ENCODE measurements around the gene TRAF6. TPM values are rescaled to one million over a fixed set of nuclear protein-coding genes. Genes with fewer than 3 reads are reported as not detected.

TRAF6 gene
- total and polyA plus RNA-seq, 7 experiments from 2014 or later = 7.9 to 22.2 (median 18.2) TPM

DNA sequence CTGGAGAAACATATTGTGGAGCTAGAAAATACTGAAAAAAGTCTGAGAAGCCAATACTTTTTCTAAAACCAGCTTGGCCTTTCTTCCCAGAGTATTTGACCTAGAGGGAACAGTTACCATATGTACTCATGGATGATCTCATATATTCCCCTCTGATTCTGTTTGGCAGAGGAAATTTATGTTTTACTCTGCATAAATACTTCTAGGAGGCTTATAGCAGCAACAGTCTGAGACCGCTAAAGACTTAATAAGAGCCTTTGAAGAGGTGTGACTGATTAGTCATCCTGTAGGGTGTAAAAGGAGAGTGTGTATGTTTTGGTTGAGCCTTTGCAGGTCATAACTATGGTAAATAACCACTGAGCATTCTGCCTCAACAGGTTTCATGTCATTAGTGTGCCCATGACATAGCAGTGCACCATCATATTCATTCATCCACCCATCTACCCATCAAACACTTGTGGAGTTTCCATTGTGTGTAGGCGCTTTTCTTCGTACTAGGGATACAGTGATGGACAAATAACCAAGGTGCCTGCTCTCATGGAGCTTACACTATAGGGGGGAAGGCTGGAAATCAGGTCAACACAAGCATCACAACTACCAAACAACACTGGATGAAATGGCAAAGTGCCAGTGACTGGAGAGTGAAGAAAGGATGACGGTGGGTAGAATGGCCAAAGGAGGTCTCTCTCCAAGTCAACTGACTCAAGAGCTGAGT, 44.5 kb downstream of the TRAF6 start:
- ChIA-PET CTCF (no interaction called here), POLR2A (no interaction called here)
- DNase-seq (no peak), ATAC-seq (no peak)
- H3K9me3 ChIP-seq (ENCODE audit: control insufficient read depth in 2 of 3, low read length in 3 of 3) = no peaks in the 10 kb centered on the region
- no peak overlapping the region for H3K4me3 ChIP-seq (ENCODE audit: low read length)
- H3K27me3 Mint-ChIP-seq = peaks cover 0 to 12% (median 0%) of the 10 kb centered on the region in 5 donors
- no peaks in the 10 kb centered on the region for H3K36me3 ChIP-seq (ENCODE audit: control insufficient read depth in 2 of 3, insufficient read depth in 3 of 3, low read length in 3 of 3)
- no peaks in the 10 kb centered on the region for H3K27me3 ChIP-seq (ENCODE audit: control insufficient read depth in 2 of 2, insufficient read depth in 2 of 2, low read length in 2 of 2)
- H3K4me1 Mint-ChIP-seq = peaks cover 0 to 7% (median under 1%) of the 10 kb centered on the region in 7 donors
- H3K36me3 Mint-ChIP-seq = peaks cover 0 to 11% (median 0%) of the 10 kb centered on the region in 5 donors
- H3K4me1 ChIP-seq (ENCODE audit: control insufficient read depth in 2 of 2, insufficient read depth in 2 of 2, low read length in 2 of 2) = no peaks in the 10 kb centered on the region
- H3K4me3 Mint-ChIP-seq = no peak overlapping the region
- intact Hi-C loops (cut with micrococcal nuclease) = no loop called here
- no peak overlapping the region for H3K27ac Mint-ChIP-seq
- no peaks in the 10 kb centered on the region for H3K9me3 Mint-ChIP-seq
- no peak overlapping the region for H3K27ac ChIP-seq (ENCODE audit: low read depth, low read length)

- no peak overlapping the region for H3K4me3 ChIP-seq (ENCODE audit: low read length)
- H3K9me3 ChIP-seq (ENCODE audit: control insufficient read depth in 2 of 3, low read length in 3 of 3) = no peaks in the 10 kb centered on the region
- ChIA-PET POLR2A (no interaction called here), CTCF (no interaction called here)
- no peak overlapping the region for H3K27ac Mint-ChIP-seq
- H3K4me1 Mint-ChIP-seq = peaks cover 0 to 10% (median 0%) of the 10 kb centered on the region in 7 donors
- no peak for ATAC-seq
- DNase-seq = no peak
- no peaks in the 10 kb centered on the region for H3K9me3 Mint-ChIP-seq
- H3K4me1 ChIP-seq (ENCODE audit: control insufficient read depth in 2 of 2, insufficient read depth in 2 of 2, low read length in 2 of 2) = no peaks in the 10 kb centered on the region
- peaks cover 0 to 11% (median 0%) of the 10 kb centered on the region in 5 donors for H3K36me3 Mint-ChIP-seq
- H3K27me3 ChIP-seq (ENCODE audit: control insufficient read depth in 2 of 2, insufficient read depth in 2 of 2, low read length in 2 of 2) = no peaks in the 10 kb centered on the region
- no peaks in the 10 kb centered on the region for H3K36me3 ChIP-seq (ENCODE audit: control insufficient read depth in 2 of 3, insufficient read depth in 3 of 3, low read length in 3 of 3)
- H3K27me3 Mint-ChIP-seq = peaks cover 0 to 12% (median 0%) of the 10 kb centered on the region in 5 donors
- intact Hi-C loops (cut with micrococcal nuclease) = no loop called here
- no peak overlapping the region for H3K27ac ChIP-seq (ENCODE audit: low read depth, low read length)
- H3K4me3 Mint-ChIP-seq = no peak overlapping the region
Measured at GRCh38 chr11:36464720-36465119, 45.4 kb downstream of the TRAF6 start.

- no peaks in the 10 kb centered on the region for H3K9me3 ChIP-seq (ENCODE audit: control insufficient read depth in 2 of 3, low read length in 3 of 3)
- no peak for ATAC-seq
- peaks cover 0 to 9% (median 0%) of the 10 kb centered on the region in 7 donors for H3K4me1 Mint-ChIP-seq
- peaks cover 0 to 12% (median 0%) of the 10 kb centered on the region in 5 donors for H3K27me3 Mint-ChIP-seq
- H3K27ac Mint-ChIP-seq = no peak overlapping the region
- intact Hi-C loops (cut with micrococcal nuclease) = no loop called here
- peaks cover 0 to 11% (median 0%) of the 10 kb centered on the region in 5 donors for H3K36me3 Mint-ChIP-seq
- H3K27me3 ChIP-seq (ENCODE audit: control insufficient read depth in 2 of 2, insufficient read depth in 2 of 2, low read length in 2 of 2) = no peaks in the 10 kb centered on the region
- no peak for DNase-seq
- no peaks in the 10 kb centered on the region for H3K4me1 ChIP-seq (ENCODE audit: control insufficient read depth in 2 of 2, insufficient read depth in 2 of 2, low read length in 2 of 2)
- ChIA-PET CTCF (no interaction called here), POLR2A (no interaction called here)
- no peak overlapping the region for H3K4me3 Mint-ChIP-seq
- H3K27ac ChIP-seq (ENCODE audit: low read depth, low read length) = no peak overlapping the region
- no peaks in the 10 kb centered on the region for H3K9me3 Mint-ChIP-seq
- H3K4me3 ChIP-seq (ENCODE audit: low read length) = no peak overlapping the region
- no peaks in the 10 kb centered on the region for H3K36me3 ChIP-seq (ENCODE audit: control insufficient read depth in 2 of 3, insufficient read depth in 3 of 3, low read length in 3 of 3)
Measured at GRCh38 chr11:36463781-36464180, 46.3 kb downstream of the TRAF6 start.

DNA sequence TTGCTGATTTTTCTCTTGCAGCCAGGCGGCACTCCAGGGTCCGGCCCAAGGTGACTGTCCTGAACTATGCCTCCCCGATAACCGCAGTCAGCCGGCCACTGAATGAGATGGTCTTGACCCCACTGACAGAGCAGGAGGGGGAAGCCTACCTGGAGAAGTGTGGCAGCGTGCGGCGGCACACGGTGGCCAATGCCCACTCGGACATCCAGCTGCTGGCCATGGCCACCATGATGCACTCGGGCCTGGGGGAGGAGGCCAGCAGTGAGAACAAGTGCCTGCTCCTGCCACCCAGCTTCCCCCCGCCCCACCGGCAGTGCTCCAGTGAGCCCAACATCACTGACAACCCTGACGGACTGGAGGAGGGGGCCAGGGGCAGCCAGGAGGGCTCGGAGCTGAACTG, 47.8 kb downstream of the TRAF6 start:
- DNase-seq = no peak
- Histone ChIP-seq H3K4me3 (ENCODE audit: low read length) (no peak overlapping the region), H3K27ac (ENCODE audit: low read depth, low read length) (no peak overlapping the region), H3K36me3 (ENCODE audit: control insufficient read depth in 2 of 3, insufficient read depth in 3 of 3, low read length in 3 of 3) (no peaks in the 10 kb centered on the region), H3K4me1 (ENCODE audit: control insufficient read depth in 2 of 2, insufficient read depth in 2 of 2, low read length in 2 of 2) (no peaks in the 10 kb centered on the region), H3K9me3 (ENCODE audit: control insufficient read depth in 2 of 3, low read length in 3 of 3) (no peaks in the 10 kb centered on the region), H3K27me3 (ENCODE audit: control insufficient read depth in 2 of 2, insufficient read depth in 2 of 2, low read length in 2 of 2) (no peaks in the 10 kb centered on the region)
- ATAC-seq = no peak
- ChIA-PET POLR2A (no interaction called here), CTCF (no interaction called here)
- peaks cover 0 to 14% (median 0%) of the 10 kb centered on the region in 5 donors for H3K36me3 Mint-ChIP-seq
- peaks cover 0 to 12% (median 0%) of the 10 kb centered on the region in 5 donors for H3K27me3 Mint-ChIP-seq
- no peak overlapping the region for H3K4me3 Mint-ChIP-seq
- peak overlapping the region in 1 of 9 donors; percentile 23 for H3K27ac Mint-ChIP-seq
- H3K9me3 Mint-ChIP-seq = no peaks in the 10 kb centered on the region
- intact Hi-C loops (cut with micrococcal nuclease) = no loop called here
- peaks cover 0 to 9% (median 0%) of the 10 kb centered on the region in 7 donors for H3K4me1 Mint-ChIP-seq

DNA sequence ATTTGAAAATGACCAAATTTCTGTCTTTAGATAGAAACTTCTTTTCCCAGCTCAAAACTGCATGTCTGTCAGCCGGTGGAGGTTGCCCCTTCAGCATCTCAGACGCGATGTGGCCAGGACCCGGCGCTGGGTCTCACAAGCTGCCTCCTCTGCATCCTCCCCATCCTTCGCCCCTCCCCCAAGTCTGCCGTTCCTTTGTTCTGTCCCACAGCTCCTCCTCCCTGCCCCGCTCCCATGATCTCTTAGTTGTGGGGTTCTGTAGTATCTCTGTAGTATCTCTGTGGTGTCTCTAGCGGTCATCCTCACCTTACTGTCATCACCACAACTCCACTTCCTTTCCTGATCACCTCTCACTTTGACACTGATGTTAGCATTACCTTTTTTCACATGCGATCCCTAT, 49.9 kb downstream of the TRAF6 start:
- Histone ChIP-seq H3K36me3 (ENCODE audit: control insufficient read depth in 2 of 3, insufficient read depth in 3 of 3, low read length in 3 of 3) (no peaks in the 10 kb centered on the region), H3K27ac (ENCODE audit: low read depth, low read length) (no peak overlapping the region), H3K9me3 (ENCODE audit: control insufficient read depth in 2 of 3, low read length in 3 of 3) (no peaks in the 10 kb centered on the region), H3K27me3 (ENCODE audit: control insufficient read depth in 2 of 2, insufficient read depth in 2 of 2, low read length in 2 of 2) (no peaks in the 10 kb centered on the region), H3K4me1 (ENCODE audit: control insufficient read depth in 2 of 2, insufficient read depth in 2 of 2, low read length in 2 of 2) (no peaks in the 10 kb centered on the region), H3K4me3 (ENCODE audit: low read length) (no peak overlapping the region)
- intact Hi-C loops (cut with micrococcal nuclease) = no loop called here
- peak; percentile 24 for ATAC-seq
- Mint-ChIP-seq H3K9me3 (no peaks in the 10 kb centered on the region), H3K4me3 (no peak overlapping the region), H3K27ac (no peak overlapping the region), H3K27me3 (peaks cover 0 to 12% (median 0%) of the 10 kb centered on the region in 5 donors), H3K4me1 (peaks cover 0 to 6% (median 0%) of the 10 kb centered on the region in 7 donors), H3K36me3 (peaks cover 0 to 8% (median 0%) of the 10 kb centered on the region in 5 donors)
- ChIA-PET POLR2A (interaction anchor here (1.3 kb wide), 1 partner anchor 16 kb away, joined by 3 read pairs; no protein-coding TSS in a partner anchor), CTCF (no interaction called here)
- peak in 1 of 9 donors; percentile 8 for DNase-seq

- H3K27ac Mint-ChIP-seq = peak overlapping the region in 1 of 9 donors; percentile 67
- H3K9me3 ChIP-seq (ENCODE audit: control insufficient read depth in 2 of 3, low read length in 3 of 3) = no peaks in the 10 kb centered on the region
Measured at GRCh38 chr11:36459046-36459445, 51.0 kb downstream of the TRAF6 start.

More at GRCh38 chr11:36459046-36459445, 51.0 kb downstream of the TRAF6 start:
- H3K4me3 ChIP-seq (ENCODE audit: low read length) = no peak overlapping the region
- H3K4me1 Mint-ChIP-seq = peaks cover 0 to 11% (median 0%) of the 10 kb centered on the region in 7 donors
- H3K4me1 ChIP-seq (ENCODE audit: control insufficient read depth in 2 of 2, insufficient read depth in 2 of 2, low read length in 2 of 2) = no peaks in the 10 kb centered on the region
- ATAC-seq (no peak), DNase-seq (no peak)
- H3K9me3 Mint-ChIP-seq = no peaks in the 10 kb centered on the region
- peaks cover 0 to 8% (median 0%) of the 10 kb centered on the region in 5 donors for H3K36me3 Mint-ChIP-seq
- peaks cover 0 to 12% (median 0%) of the 10 kb centered on the region in 5 donors for H3K27me3 Mint-ChIP-seq
- ChIA-PET CTCF (no interaction called here), POLR2A (interaction anchor here (1.3 kb wide), 1 partner anchor 18 kb away, joined by 3 read pairs; no protein-coding TSS in a partner anchor)
- H3K27ac ChIP-seq (ENCODE audit: low read depth, low read length) = no peak overlapping the region
- H3K4me3 Mint-ChIP-seq = no peak overlapping the region
- H3K36me3 ChIP-seq (ENCODE audit: control insufficient read depth in 2 of 3, insufficient read depth in 3 of 3, low read length in 3 of 3) = no peaks in the 10 kb centered on the region
- intact Hi-C loops (cut with micrococcal nuclease) = no loop called here
- H3K27me3 ChIP-seq (ENCODE audit: control insufficient read depth in 2 of 2, insufficient read depth in 2 of 2, low read length in 2 of 2) = no peaks in the 10 kb centered on the region

Data from naive thymus-derived CD4-positive, alpha-beta T cell (primary cell).